A549 (cell line): Measurements from ENCODE around the gene ACD. TPM values are rescaled to one million over a fixed set of nuclear protein-coding genes. Genes with fewer than 3 reads are reported as not detected.
A peak's percentile ranks its signal among the peaks of the same experiment; 100 is the strongest.

Experiments
- ATAC-seq, 2 experiments: fragments of 200-7000 bp in 1 of 2; fragments of >200 bp in 1 of 2; cut with Nextera tagmentation in 1 of 2; cut with Tn5 transposase in 1 of 2; 3 replicates each; pipeline versions ENCODE4 v1.8.0 to v1.9.1; 2018 to 2020; ENCODE audit warnings: mild to moderate bottlenecking in 1 of 2, moderate library complexity in 1 of 2
- CTCF ChIA-PET: fragments of 300-600 bp; sonication (Branson Sonifier 250); formaldehyde crosslinking; extraction: SDS; loops from one replicate; lab custom pipeline; 2021; ENCODE audit warnings: antibody characterized with exemption, inconsistent platforms; lab: Yijun Ruan, JAX
- POLR2A ChIA-PET: fragments of 350-600 bp; formaldehyde crosslinking; extraction: SDS; loops from one replicate; lab custom pipeline; 2021; ENCODE audit warnings: antibody characterized with exemption, inconsistent platforms; lab: Yijun Ruan, JAX
- DNase-seq, 2 experiments: peaks; one replicate each; pipeline versions ENCODE4 v3.0.0 to v3.0.0-alpha.2; 2011 to 2016; ENCODE audit warnings: low read depth in 1 of 2, low spot score in 1 of 2
- FAIRE-seq: peaks from 2 replicates; lab custom pipeline; 2011; peaks lifted over from hg19 to GRCh38; lab: Jason Lieb, UNC
- H3K27ac ChIP-seq, 2 experiments: fragments of >200 bp; sonication (Bioruptor Twin); formaldehyde crosslinking; 3 replicates each; pipeline ENCODE4 v1.5.1; 2016 to 2017
- H3K4me1 ChIP-seq: fragments of >200 bp; sonication (Bioruptor Twin); formaldehyde crosslinking; 3 replicates; pipeline ENCODE4 v1.6.1; 2016
- H3K4me2 ChIP-seq: fragments of >200 bp; sonication (Bioruptor Twin); formaldehyde crosslinking; 3 replicates; pipeline ENCODE4 v1.6.1; 2016
- H3K4me3 ChIP-seq: fragments of >200 bp; sonication (Bioruptor Twin); formaldehyde crosslinking; 3 replicates; pipeline ENCODE4 v1.5.1; 2016
- H3K9me3 ChIP-seq: fragments of >200 bp; sonication (Bioruptor Twin); formaldehyde crosslinking; 3 replicates; pipeline ENCODE4 v1.6.1; 2016
- BHLHE40 ChIP-seq: IDR thresholded peaks from 2 replicates; pipeline ENCODE4 v1.6.1; 2012; ENCODE audit warnings: low read depth, low read length, inconsistent platforms
- CBX2 ChIP-seq: fragments of 200-600 bp; sonication (generic); IDR thresholded peaks from 2 replicates; pipeline ENCODE4 v1.6.1; 2016; ENCODE audit warnings: low read depth, mild to moderate bottlenecking, borderline replicate concordance
- EP300 ChIP-seq, 2 experiments: fragments of >200 bp; sonication (Bioruptor Twin); formaldehyde crosslinking; IDR thresholded peaks; 2 replicates in 1 of 2; 3 replicates in 1 of 2; pipeline ENCODE4 v1.6.1; 2016 to 2017
- FOSB ChIP-seq: fragments of 250-450 bp; sonication (Bioruptor Pico); IDR thresholded peaks from 2 replicates; pipeline ENCODE4 v1.5.0; 2020; ENCODE audit warnings: mild to moderate bottlenecking, moderate library complexity
- FOSL2 ChIP-seq, 2 experiments: fragments of 450-650 bp in 1 of 2; fragments of >200 bp in 1 of 2; sonication (Bioruptor Twin) in 1 of 2; formaldehyde crosslinking; IDR thresholded peaks; 2 replicates each; pipeline versions ENCODE4 v1.5.0 to v1.6.1; 2016 to 2020; ENCODE audit warnings: mild to moderate bottlenecking in 1 of 2, moderate library complexity in 1 of 2
- HES2 ChIP-seq: fragments of >200 bp; sonication (Bioruptor Twin); formaldehyde crosslinking; IDR thresholded peaks from 2 replicates; pipeline ENCODE4 v1.6.1; 2016
- HMGXB4 ChIP-seq: fragments of 250-450 bp; sonication (Bioruptor Pico); IDR thresholded peaks from 2 replicates; pipeline ENCODE4 v1.5.0; 2021; ENCODE audit warnings: mild to moderate bottlenecking, moderate library complexity, borderline replicate concordance
- KDM5A ChIP-seq: fragments of 200-600 bp; sonication (generic); IDR thresholded peaks from 2 replicates; pipeline ENCODE4 v1.6.1; 2016; ENCODE audit warnings: antibody characterized with exemption, mild to moderate bottlenecking
- MYC ChIP-seq: IDR thresholded peaks from 2 replicates; pipeline ENCODE4 v1.6.1; 2012; ENCODE audit warnings: mild to moderate bottlenecking, inconsistent platforms, low read length, improper control_type of control experiment, borderline replicate concordance
- NR3C1 ChIP-seq: fragments of >200 bp; sonication (Bioruptor Twin); formaldehyde crosslinking; IDR thresholded peaks from 3 replicates; pipeline ENCODE4 v1.6.1; 2017
- RCOR1 ChIP-seq: fragments of 150-350 bp; IDR thresholded peaks from 2 replicates; pipeline ENCODE4 v1.6.1; 2014; ENCODE audit warnings: antibody characterized with exemption, low read length, low read depth
- RFX5 ChIP-seq: fragments of 450-650 bp; IDR thresholded peaks from 2 replicates; pipeline ENCODE4 v1.7.1; 2014; ENCODE audit warnings: antibody characterized with exemption, mild to moderate bottlenecking, moderate library complexity
- ZFP36 ChIP-seq: fragments of 450-650 bp; IDR thresholded peaks from 2 replicates; pipeline ENCODE4 v1.6.1; 2014; ENCODE audit warnings: borderline replicate concordance; ENCODE audit not compliant: partially characterized antibody
- WGBS: methylation state at CpG from one replicate; pipeline ENCODE4 v1.1.6; 2017; ENCODE audit errors: missing lambda C conversion rate; 5-methylcytosine and 5-hydroxymethylcytosine counted together
- polyA plus RNA-seq, 4 experiments: library from polyadenylated mRNA; depleted of rRNA in 3 of 4; stranded (reverse); fragments of >200 nt; fragmentation: RNase III in 1 of 4; extraction: RNeasy Plus Mini Kit Qiagen cat#74134 plus additional on column Dnase treatment in 1 of 4; gene quantifications; 2 replicates in 3 of 4; 3 replicates in 1 of 4; pipeline ENCODE4 v1.2.3, GENCODE V29; 2011 to 2017
- TF ChIP-seq, protein P1 (sequence below): fragments of 200-600 bp; sonication (generic); IDR thresholded peaks from 2 replicates; pipeline ENCODE4 v1.6.1; 2016; ENCODE audit warnings: antibody characterized with exemption, mild to moderate bottlenecking, moderate library complexity
- TF ChIP-seq, protein P2 (sequence below): IDR thresholded peaks from 2 replicates; pipeline ENCODE4 v1.6.1; 2012

ACD gene
- polyA plus RNA-seq, 2 of the 4 experiments (the other 2 are of a cell fraction), result 19.4 to 26.4 TPM

DNA sequence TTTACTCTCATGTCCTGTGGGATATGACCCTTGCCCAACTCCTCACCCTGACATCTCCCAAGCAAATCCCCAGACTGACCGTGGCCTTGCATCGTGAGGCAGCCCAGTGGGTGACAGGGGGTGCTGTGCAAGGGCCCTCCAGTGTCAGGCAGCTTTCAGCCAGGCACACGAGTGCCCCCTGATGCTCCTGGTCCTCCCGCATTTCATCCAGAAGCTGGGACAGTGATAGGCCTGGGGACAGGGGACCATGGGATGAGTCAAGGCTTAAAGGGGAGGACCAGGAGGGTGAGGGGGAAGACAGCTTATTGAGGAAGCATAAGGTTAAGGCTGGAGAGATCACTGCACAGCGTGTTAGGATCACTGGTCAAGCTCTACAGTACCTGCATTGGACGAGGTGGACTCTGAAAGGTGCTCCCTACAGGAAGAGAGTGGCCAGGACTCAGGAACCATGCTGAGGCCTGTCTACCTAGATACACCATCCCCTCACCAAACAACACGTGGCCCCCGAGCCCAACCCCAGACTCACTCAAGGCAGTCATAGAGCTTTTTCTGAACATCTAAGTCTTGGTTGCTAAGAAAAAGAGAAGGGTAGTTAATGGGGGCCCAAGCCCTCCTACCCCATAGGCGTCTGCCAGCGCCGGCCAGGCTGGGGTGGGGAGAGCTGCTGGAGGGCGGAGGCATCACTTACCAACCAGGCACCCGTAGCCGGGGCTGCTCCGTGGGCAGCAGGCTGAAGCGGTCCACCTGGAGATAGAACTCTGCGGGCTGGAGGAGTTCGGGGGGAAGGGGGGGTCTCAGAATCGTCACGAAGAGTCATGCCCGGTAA, 998 bp downstream of the ACD start:
- POLR2A ChIA-PET, result interaction anchor here (0.6 kb wide), 1 partner anchor 16 kb away, joined by 3 read pairs; no protein-coding TSS in a partner anchor
- Histone ChIP-seq H3K4me2 (peak overlapping the region; percentile 80), H3K27ac (peak overlapping the region; percentile 90 to 92), H3K9me3 (no peaks in the 10 kb centered on the region), H3K4me3 (peak overlapping the region; percentile 91), H3K4me1 (peaks cover 6% of the 10 kb centered on the region; the same call in 1 of the 3 replicates)
- 56% methylated on average over 17 of the region's 21 CpGs for WGBS
- ATAC-seq (no peak), DNase-seq (no peak), FAIRE-seq (no peak)
- CTCF ChIA-PET, result interaction anchor here (0.6 to 8.6 kb wide), 13 partner anchors 10 to 165 kb away, joined by 3 to 51 read pairs (median 7); partner anchors contain the start of genes CARMIL2 and CTCF
- no peak for TF ChIP-seq HMGXB4
- no peak for TF ChIP-seq CBX2
- no peak for TF ChIP-seq RFX5
- no peak for TF ChIP-seq ZFP36
- TF ChIP-seq KDM5A, result no peak
- no peak for TF ChIP-seq RCOR1

DNA sequence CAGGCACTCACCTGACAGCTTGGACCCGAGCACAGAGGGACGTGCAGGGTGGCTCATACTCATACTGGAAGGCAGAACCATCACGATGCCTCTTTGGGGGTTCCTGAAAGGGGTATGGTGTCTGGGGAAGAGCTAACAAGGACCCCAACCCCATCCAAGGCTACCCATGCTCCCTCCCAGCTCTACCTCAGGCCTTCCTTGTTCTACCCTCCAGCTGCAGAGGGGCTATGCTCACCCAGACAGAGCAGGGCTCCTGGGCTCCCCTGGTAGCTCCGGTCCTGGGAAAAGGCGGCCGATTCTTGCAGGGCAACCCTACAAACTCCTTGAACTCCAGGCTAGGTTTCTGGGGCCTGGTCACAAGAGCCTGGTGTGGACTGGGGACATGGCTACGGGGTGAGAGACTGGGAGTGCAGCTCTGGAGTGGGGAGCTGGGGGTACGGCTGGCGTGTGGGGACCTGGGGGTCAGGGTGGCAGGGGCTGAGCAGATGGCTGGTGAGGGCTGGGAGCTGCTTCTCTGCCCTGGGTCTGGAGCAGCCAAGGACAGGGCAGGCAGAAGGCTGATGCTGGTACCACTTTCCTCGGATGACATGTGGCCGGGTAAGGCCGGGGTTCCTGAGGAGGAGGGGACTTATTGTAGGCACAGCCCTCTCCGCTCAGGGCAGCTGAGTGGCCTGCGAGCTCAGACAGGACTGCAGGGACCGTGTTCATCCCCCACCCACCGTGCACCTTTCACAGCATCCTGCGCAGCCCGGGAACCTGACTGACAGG, 2.1 kb downstream of the ACD start:
- no peak for ATAC-seq
- H3K4me2 ChIP-seq, result no peak overlapping the region
- TF ChIP-seq FOSB (CRISPR knock-in tag) (no peak), FOSL2 (IDR thresholded peaks at IDR 0.05) (no peak), FOSL2 (CRISPR knock-in tag; IDR thresholded peaks at IDR 0.05) (no peak), EP300 (IDR thresholded peaks at IDR 0.05) (no peak), HES2 (no peak), CBX2 (no peak), BHLHE40 (no peak), RCOR1 (no peak), NR3C1 (no peak), MYC (no peak)
- TF ChIP-seq, protein P1, sequence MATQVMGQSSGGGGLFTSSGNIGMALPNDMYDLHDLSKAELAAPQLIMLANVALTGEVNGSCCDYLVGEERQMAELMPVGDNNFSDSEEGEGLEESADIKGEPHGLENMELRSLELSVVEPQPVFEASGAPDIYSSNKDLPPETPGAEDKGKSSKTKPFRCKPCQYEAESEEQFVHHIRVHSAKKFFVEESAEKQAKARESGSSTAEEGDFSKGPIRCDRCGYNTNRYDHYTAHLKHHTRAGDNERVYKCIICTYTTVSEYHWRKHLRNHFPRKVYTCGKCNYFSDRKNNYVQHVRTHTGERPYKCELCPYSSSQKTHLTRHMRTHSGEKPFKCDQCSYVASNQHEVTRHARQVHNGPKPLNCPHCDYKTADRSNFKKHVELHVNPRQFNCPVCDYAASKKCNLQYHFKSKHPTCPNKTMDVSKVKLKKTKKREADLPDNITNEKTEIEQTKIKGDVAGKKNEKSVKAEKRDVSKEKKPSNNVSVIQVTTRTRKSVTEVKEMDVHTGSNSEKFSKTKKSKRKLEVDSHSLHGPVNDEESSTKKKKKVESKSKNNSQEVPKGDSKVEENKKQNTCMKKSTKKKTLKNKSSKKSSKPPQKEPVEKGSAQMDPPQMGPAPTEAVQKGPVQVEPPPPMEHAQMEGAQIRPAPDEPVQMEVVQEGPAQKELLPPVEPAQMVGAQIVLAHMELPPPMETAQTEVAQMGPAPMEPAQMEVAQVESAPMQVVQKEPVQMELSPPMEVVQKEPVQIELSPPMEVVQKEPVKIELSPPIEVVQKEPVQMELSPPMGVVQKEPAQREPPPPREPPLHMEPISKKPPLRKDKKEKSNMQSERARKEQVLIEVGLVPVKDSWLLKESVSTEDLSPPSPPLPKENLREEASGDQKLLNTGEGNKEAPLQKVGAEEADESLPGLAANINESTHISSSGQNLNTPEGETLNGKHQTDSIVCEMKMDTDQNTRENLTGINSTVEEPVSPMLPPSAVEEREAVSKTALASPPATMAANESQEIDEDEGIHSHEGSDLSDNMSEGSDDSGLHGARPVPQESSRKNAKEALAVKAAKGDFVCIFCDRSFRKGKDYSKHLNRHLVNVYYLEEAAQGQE, result no peak
- TF ChIP-seq, protein P2, sequence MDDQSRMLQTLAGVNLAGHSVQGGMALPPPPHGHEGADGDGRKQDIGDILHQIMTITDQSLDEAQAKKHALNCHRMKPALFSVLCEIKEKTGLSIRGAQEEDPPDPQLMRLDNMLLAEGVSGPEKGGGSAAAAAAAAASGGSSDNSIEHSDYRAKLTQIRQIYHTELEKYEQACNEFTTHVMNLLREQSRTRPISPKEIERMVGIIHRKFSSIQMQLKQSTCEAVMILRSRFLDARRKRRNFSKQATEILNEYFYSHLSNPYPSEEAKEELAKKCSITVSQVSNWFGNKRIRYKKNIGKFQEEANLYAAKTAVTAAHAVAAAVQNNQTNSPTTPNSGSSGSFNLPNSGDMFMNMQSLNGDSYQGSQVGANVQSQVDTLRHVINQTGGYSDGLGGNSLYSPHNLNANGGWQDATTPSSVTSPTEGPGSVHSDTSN, result no peak
- TF ChIP-seq, all 56 proteins: peak for 0
- Histone ChIP-seq H3K27ac (no peak overlapping the region), H3K4me3 (no peak overlapping the region), H3K4me1 (peaks cover 12% of the 10 kb centered on the region; the same call in 2 of the 3 replicates), H3K9me3 (no peaks in the 10 kb centered on the region)
- DNase-seq (no peak), FAIRE-seq (no peak)
- POLR2A ChIA-PET, result no interaction called here
- CTCF ChIA-PET, result interaction anchor here (0.6 to 8.6 kb wide), 12 partner anchors 11 to 164 kb away, joined by 3 to 51 read pairs (median 9); partner anchors contain the start of genes CARMIL2 and CTCF
- WGBS, result 95% methylated on average over 15 of the region's 18 CpGs
